ENCODE data around the gene LTBP2. TPM values are rescaled to one million over a fixed set of nuclear protein-coding genes. Genes with fewer than 3 reads are reported as not detected.

The LTBP2 gene
- polyA plus RNA-seq, 1 donor from 2014 or later, result 0.03 TPM

GRCh38 chr14:74554742-74555362 is 57.2 kb downstream of the LTBP2 start:
- no peaks in the 10 kb centered on the region for H3K36me3 Mint-ChIP-seq
- no peak overlapping the region for H3K4me3 Mint-ChIP-seq
- H3K4me1 Mint-ChIP-seq, result no peaks in the 10 kb centered on the region
- no peak overlapping the region for H3K27ac Mint-ChIP-seq
- no peaks in the 10 kb centered on the region for H3K9me3 Mint-ChIP-seq
- peaks cover 3% of the 10 kb centered on the region for H3K27me3 Mint-ChIP-seq

DNA sequence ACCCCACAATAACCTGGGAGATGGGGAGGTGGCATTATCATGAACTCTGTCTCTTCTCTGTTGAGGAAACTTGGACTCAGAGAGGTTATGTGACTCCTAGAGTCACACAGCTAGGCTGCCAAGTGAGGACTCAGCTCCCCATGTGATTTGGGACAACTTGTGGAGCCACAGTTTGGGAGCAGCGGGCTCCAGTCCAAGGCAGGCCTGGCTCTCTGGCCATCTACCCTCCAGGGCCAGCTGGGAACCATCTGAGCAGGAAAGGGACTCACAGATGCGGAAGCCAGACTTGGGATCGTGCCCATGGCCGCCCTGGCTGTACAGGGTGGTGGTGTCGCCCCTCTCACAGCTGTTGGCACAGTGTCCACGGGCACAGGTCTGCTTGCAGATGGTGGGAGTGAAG is 59.4 kb downstream of the LTBP2 start:
- no peaks in the 10 kb centered on the region for H3K4me1 Mint-ChIP-seq
- H3K27me3 Mint-ChIP-seq, result peaks cover 9% of the 10 kb centered on the region
- H3K27ac Mint-ChIP-seq, result no peak overlapping the region
- no peaks in the 10 kb centered on the region for H3K36me3 Mint-ChIP-seq
- no peaks in the 10 kb centered on the region for H3K9me3 Mint-ChIP-seq
- no peak overlapping the region for H3K4me3 Mint-ChIP-seq

- peaks cover 9% of the 10 kb centered on the region for H3K27me3 Mint-ChIP-seq
- no peak overlapping the region for H3K4me3 Mint-ChIP-seq
- H3K36me3 Mint-ChIP-seq, result no peaks in the 10 kb centered on the region
- no peak overlapping the region for H3K27ac Mint-ChIP-seq
- H3K4me1 Mint-ChIP-seq, result no peaks in the 10 kb centered on the region
- no peaks in the 10 kb centered on the region for H3K9me3 Mint-ChIP-seq
Observed at GRCh38 chr14:74551431-74552371, 60.3 kb downstream of the LTBP2 start.

GRCh38 chr14:74551001-74551400 is 61.0 kb downstream of the LTBP2 start:
- Mint-ChIP-seq H3K4me1 (no peaks in the 10 kb centered on the region), H3K36me3 (no peaks in the 10 kb centered on the region), H3K9me3 (no peaks in the 10 kb centered on the region), H3K4me3 (no peak overlapping the region), H3K27ac (no peak overlapping the region), H3K27me3 (peaks cover 11% of the 10 kb centered on the region)

- H3K27me3 Mint-ChIP-seq, result peaks cover 11% of the 10 kb centered on the region
Observed at GRCh38 chr14:74550071-74550470, 62.0 kb downstream of the LTBP2 start.

DNA sequence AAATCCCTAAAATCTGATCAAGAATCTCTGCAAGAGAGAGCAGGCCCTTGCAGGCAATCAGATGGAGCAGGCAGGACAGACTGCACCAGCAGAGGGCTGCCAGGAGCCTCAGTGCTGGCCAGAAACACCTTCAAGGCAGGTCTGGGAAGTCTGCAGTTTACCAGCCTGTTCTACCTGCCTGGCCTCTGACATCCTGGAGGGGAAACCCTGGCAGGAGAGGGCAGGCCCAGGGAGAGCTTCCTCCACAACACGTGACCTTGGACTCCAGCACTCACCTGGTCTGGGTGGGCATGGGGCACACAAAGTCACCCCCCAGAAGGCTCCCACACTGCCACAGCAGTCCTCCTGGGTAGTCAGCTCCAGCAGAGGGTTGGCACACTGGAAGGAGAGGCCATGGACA is 62.4 kb downstream of the LTBP2 start:
- no peaks in the 10 kb centered on the region for H3K36me3 Mint-ChIP-seq
- H3K27ac Mint-ChIP-seq, result no peak overlapping the region
- H3K27me3 Mint-ChIP-seq, result peaks cover 15% of the 10 kb centered on the region
- no peaks in the 10 kb centered on the region for H3K9me3 Mint-ChIP-seq
- no peaks in the 10 kb centered on the region for H3K4me1 Mint-ChIP-seq
- no peak overlapping the region for H3K4me3 Mint-ChIP-seq

More at GRCh38 chr14:74550071-74550470, 62.0 kb downstream of the LTBP2 start:
- Mint-ChIP-seq H3K4me3 (no peak overlapping the region), H3K36me3 (no peaks in the 10 kb centered on the region), H3K27ac (no peak overlapping the region), H3K4me1 (no peaks in the 10 kb centered on the region), H3K9me3 (no peaks in the 10 kb centered on the region)

- H3K27ac Mint-ChIP-seq, result no peak overlapping the region
- H3K4me3 Mint-ChIP-seq, result no peak overlapping the region
- H3K36me3 Mint-ChIP-seq, result no peaks in the 10 kb centered on the region
- peaks cover 17% of the 10 kb centered on the region for H3K27me3 Mint-ChIP-seq
- H3K4me1 Mint-ChIP-seq, result no peaks in the 10 kb centered on the region
- H3K9me3 Mint-ChIP-seq, result no peaks in the 10 kb centered on the region
Observed at GRCh38 chr14:74548881-74549280, 63.2 kb downstream of the LTBP2 start.

DNA sequence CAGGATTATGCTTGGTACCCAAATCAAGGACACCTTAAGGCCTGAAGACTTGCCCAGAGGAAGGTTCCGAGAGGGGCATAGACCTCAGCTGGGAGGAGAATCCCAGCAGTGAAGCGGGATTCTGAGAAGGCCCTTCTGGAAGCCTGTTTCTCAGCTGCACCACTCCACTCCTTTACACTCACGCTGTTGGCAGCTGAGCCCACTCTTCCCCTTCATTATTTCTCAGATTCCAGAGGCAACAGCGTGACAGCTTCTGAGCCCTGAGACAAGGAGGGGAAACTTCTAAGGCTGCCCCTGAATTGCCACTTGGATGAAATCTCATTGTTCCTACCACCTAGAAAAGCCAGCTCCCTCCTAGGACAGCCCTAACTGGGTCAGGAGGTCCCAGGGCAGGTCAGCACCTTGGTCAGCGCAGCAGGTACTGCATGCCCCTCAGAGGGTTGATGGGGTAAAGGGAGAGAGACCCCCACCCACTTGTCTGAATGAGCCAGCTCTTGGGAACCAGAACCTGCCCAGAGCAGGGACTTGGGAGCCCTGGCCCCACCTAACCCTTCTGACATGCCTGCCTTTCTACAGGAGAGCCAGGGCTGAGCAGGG is 64.6 kb downstream of the LTBP2 start:
- no peaks in the 10 kb centered on the region for H3K9me3 Mint-ChIP-seq
- no peak overlapping the region for H3K4me3 Mint-ChIP-seq
- H3K27me3 Mint-ChIP-seq, result peaks cover 16% of the 10 kb centered on the region
- H3K4me1 Mint-ChIP-seq, result no peaks in the 10 kb centered on the region
- no peaks in the 10 kb centered on the region for H3K36me3 Mint-ChIP-seq
- H3K27ac Mint-ChIP-seq, result no peak overlapping the region

GRCh38 chr14:74546416-74546815 is 65.6 kb downstream of the LTBP2 start:
- Mint-ChIP-seq H3K27me3 (peaks cover 14% of the 10 kb centered on the region), H3K9me3 (no peaks in the 10 kb centered on the region), H3K4me1 (no peaks in the 10 kb centered on the region), H3K27ac (no peak overlapping the region), H3K4me3 (no peak overlapping the region), H3K36me3 (no peaks in the 10 kb centered on the region)

DNA sequence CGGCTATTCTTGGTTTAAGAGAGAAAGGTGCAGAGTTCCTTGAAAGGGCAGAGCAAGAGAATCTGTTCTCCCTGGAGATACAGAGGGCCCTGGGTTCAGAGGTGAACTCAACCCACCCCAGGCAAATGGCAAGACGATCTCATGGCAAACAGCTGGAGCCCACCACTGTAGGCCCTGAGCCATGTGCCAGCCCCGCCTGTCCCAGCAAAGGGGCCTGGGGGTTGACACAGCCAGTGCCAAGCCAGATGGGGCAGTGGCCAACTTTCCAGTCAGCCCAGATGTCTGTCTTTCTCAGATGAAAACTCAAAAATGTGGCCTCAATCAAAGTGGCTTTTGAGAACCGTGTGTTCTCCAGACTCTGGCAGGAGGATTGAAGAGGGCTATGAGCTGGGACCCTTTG is 66.7 kb downstream of the LTBP2 start:
- Mint-ChIP-seq H3K9me3 (no peaks in the 10 kb centered on the region), H3K27ac (no peak overlapping the region), H3K36me3 (no peaks in the 10 kb centered on the region), H3K4me3 (no peak overlapping the region), H3K4me1 (no peaks in the 10 kb centered on the region), H3K27me3 (peaks cover 14% of the 10 kb centered on the region)

DNA sequence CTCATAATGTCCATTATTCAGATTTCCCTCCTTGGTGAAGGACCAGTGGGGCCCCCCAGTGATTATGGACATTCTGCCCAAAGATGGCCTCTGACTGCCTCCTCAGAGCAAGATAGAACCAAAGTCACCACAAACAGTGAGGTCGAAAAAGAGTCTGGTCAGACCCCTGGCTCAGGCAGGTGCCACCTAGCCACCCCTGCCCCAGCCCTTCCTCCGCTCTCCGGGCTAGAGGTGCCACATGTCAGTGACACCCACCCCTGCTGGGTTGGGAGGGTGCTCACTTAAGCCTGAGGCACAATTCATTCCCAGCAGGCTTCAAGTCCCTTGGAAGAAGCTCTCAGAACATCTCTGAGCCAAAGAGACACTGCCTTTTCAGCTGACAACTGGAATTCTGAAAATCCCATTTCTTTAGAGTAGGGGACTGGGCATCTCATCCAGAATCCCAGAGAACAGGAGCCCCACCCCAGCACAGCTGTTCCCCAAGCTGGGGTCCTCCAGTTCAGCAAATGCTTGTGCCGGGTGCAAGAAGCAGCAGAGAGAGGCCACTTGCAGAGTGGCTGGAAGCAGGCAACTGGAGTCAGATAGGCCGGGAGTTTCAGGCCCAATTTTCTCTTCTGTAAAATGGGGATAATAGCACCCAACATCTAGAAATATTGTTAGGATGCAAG is 68.1 kb downstream of the LTBP2 start:
- Mint-ChIP-seq H3K27ac (no peak overlapping the region), H3K4me3 (no peak overlapping the region), H3K9me3 (no peaks in the 10 kb centered on the region), H3K4me1 (no peaks in the 10 kb centered on the region), H3K27me3 (peaks cover 14% of the 10 kb centered on the region), H3K36me3 (no peaks in the 10 kb centered on the region)

- H3K9me3 Mint-ChIP-seq, result no peaks in the 10 kb centered on the region
- H3K36me3 Mint-ChIP-seq, result no peaks in the 10 kb centered on the region
- no peaks in the 10 kb centered on the region for H3K4me1 Mint-ChIP-seq
- peaks cover 8% of the 10 kb centered on the region for H3K27me3 Mint-ChIP-seq
- H3K27ac Mint-ChIP-seq, result no peak overlapping the region
- H3K4me3 Mint-ChIP-seq, result no peak overlapping the region
Observed at GRCh38 chr14:74542056-74542685, 69.9 kb downstream of the LTBP2 start.

DNA sequence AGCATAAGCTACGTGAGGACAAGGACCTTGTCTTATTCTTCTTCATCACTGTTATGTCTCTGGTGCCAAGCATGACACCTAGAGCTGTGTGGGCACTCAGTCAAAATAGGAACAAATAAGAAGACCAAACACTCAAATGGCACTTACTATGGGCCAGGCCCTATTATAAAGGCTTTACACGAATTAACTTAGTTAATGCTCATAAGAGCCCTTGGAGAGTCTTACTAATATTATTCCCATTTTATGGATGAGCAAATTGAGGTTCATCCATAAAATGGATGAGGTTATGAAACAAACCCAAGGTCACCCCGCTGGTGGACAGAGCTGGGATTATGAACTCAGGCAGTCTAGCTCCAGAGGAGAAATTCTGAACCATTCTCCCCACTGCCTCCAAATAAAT is 70.8 kb downstream of the LTBP2 start:
- H3K27me3 Mint-ChIP-seq, result peaks cover 6% of the 10 kb centered on the region
- peak overlapping the region in 1 of 3 donors; percentile 59 for H3K27ac Mint-ChIP-seq
- H3K9me3 Mint-ChIP-seq, result no peaks in the 10 kb centered on the region
- no peak overlapping the region for H3K4me3 Mint-ChIP-seq
- H3K36me3 Mint-ChIP-seq, result no peaks in the 10 kb centered on the region
- no peaks in the 10 kb centered on the region for H3K4me1 Mint-ChIP-seq

DNA sequence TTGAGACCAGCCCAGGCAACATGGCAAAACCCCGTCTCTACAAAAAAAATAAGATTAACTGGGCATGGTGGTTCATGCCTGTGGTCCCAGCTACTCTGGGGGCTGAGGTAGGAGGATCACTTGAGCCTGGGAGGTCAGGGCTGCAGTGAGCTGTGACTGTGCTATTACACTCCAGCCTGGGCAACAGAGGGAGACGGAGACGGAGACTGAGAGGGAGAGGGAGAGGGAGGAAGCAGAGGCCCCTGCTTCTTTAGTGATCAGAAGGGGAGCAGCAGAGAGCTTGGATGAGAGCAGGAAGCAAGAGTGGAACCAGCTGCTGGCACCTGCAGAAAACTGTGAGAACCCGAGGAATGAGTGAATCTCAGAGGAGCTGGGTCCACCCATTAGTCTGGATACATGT is 72.5 kb downstream of the LTBP2 start:
- peaks cover 2% of the 10 kb centered on the region for H3K27me3 Mint-ChIP-seq
- no peak overlapping the region for H3K4me3 Mint-ChIP-seq
- H3K36me3 Mint-ChIP-seq, result no peaks in the 10 kb centered on the region
- H3K27ac Mint-ChIP-seq, result no peak overlapping the region
- no peaks in the 10 kb centered on the region for H3K4me1 Mint-ChIP-seq
- no peaks in the 10 kb centered on the region for H3K9me3 Mint-ChIP-seq

Data from IgD-negative memory B cell (primary cell).